ENCODE data around the gene ATAD2B. TPM values are rescaled to one million over a fixed set of nuclear protein-coding genes. Genes with fewer than 3 reads are reported as not detected.
A peak's percentile ranks its signal among the peaks of the same experiment; 100 is the strongest.

ATAD2B gene
- total and polyA plus RNA-seq, 2 donors: 5.1 to 75.6 TPM

GRCh38 chr2:23926290-23926749, 603 bp downstream of the ATAD2B start:
- no peak for DNase-seq (ENCODE audit: extremely low spot score)
- no peaks in the 10 kb centered on the region for H3K4me1 ChIP-seq (ENCODE audit: insufficient read depth)
- H3K27ac ChIP-seq (ENCODE audit: low read depth): peak overlapping the region; percentile 98
- no peaks in the 10 kb centered on the region for H3K36me3 ChIP-seq (ENCODE audit: insufficient read depth)
- WGBS: under 1% methylated on average over 39 of the region's 39 CpGs
- H3K4me3 ChIP-seq (ENCODE audit: low read depth, low read length): peak overlapping the region; percentile 78

GRCh38 chr2:23925702-23926289, 1.1 kb downstream of the ATAD2B start:
- Histone ChIP-seq H3K36me3 (ENCODE audit: insufficient read depth) (no peaks in the 10 kb centered on the region), H3K4me1 (ENCODE audit: insufficient read depth) (no peaks in the 10 kb centered on the region), H3K27ac (ENCODE audit: low read depth) (peak overlapping the region; percentile 98), H3K4me3 (ENCODE audit: low read depth, low read length) (peak overlapping the region; percentile 78)
- no peak for DNase-seq (ENCODE audit: extremely low spot score)
- under 1% methylated on average over 13 of the region's 13 CpGs for WGBS

- no peak for DNase-seq (ENCODE audit: extremely low spot score)
- peak overlapping the region; percentile 4 for H3K4me3 ChIP-seq (ENCODE audit: low read depth, low read length)
- H3K36me3 ChIP-seq (ENCODE audit: insufficient read depth): no peaks in the 10 kb centered on the region
- WGBS: 19% methylated on average over 7 of the region's 7 CpGs
- no peaks in the 10 kb centered on the region for H3K4me1 ChIP-seq (ENCODE audit: insufficient read depth)
- H3K27ac ChIP-seq (ENCODE audit: low read depth): no peak overlapping the region
Observed at GRCh38 chr2:23924589-23925359, 2.1 kb downstream of the ATAD2B start.

GRCh38 chr2:23918837-23919489, 8.0 kb downstream of the ATAD2B start:
- H3K4me1 ChIP-seq (ENCODE audit: insufficient read depth): no peaks in the 10 kb centered on the region
- no peak overlapping the region for H3K4me3 ChIP-seq (ENCODE audit: low read depth, low read length)
- H3K36me3 ChIP-seq (ENCODE audit: insufficient read depth): no peaks in the 10 kb centered on the region
- 87% methylated on average over 8 of the region's 8 CpGs for WGBS
- DNase-seq (ENCODE audit: extremely low spot score): no peak
- no peak overlapping the region for H3K27ac ChIP-seq (ENCODE audit: low read depth)

- no peak overlapping the region for H3K27ac ChIP-seq (ENCODE audit: low read depth)
- no peaks in the 10 kb centered on the region for H3K4me1 ChIP-seq (ENCODE audit: insufficient read depth)
- DNase-seq (ENCODE audit: extremely low spot score): no peak
- WGBS: 61% methylated on average over 3 of the region's 3 CpGs
- H3K4me3 ChIP-seq (ENCODE audit: low read depth, low read length): no peak overlapping the region
- no peaks in the 10 kb centered on the region for H3K36me3 ChIP-seq (ENCODE audit: insufficient read depth)
Observed at GRCh38 chr2:23916727-23917405, 10.1 kb downstream of the ATAD2B start.

GRCh38 chr2:23915327-23915726, 11.6 kb downstream of the ATAD2B start:
- no peaks in the 10 kb centered on the region for H3K4me1 ChIP-seq (ENCODE audit: insufficient read depth)

GRCh38 chr2:23912054-23912453, 14.9 kb downstream of the ATAD2B start:
- WGBS: 90% methylated on average over 3 of the region's 3 CpGs
- Histone ChIP-seq H3K27ac (ENCODE audit: low read depth) (no peak overlapping the region), H3K4me1 (ENCODE audit: insufficient read depth) (no peaks in the 10 kb centered on the region), H3K4me3 (ENCODE audit: low read depth, low read length) (no peak overlapping the region), H3K36me3 (ENCODE audit: insufficient read depth) (no peaks in the 10 kb centered on the region)
- no peak for DNase-seq (ENCODE audit: extremely low spot score)

More at GRCh38 chr2:23915327-23915726, 11.6 kb downstream of the ATAD2B start:
- 78% methylated on average over 7 of the region's 7 CpGs for WGBS
- no peak overlapping the region for H3K27ac ChIP-seq (ENCODE audit: low read depth)
- DNase-seq (ENCODE audit: extremely low spot score): no peak
- H3K4me3 ChIP-seq (ENCODE audit: low read depth, low read length): no peak overlapping the region
- H3K36me3 ChIP-seq (ENCODE audit: insufficient read depth): no peaks in the 10 kb centered on the region

GRCh38 chr2:23905155-23905554, 21.8 kb downstream of the ATAD2B start:
- no peak for DNase-seq (ENCODE audit: extremely low spot score)
- Histone ChIP-seq H3K36me3 (ENCODE audit: insufficient read depth) (no peaks in the 10 kb centered on the region), H3K4me3 (ENCODE audit: low read depth, low read length) (no peak overlapping the region), H3K27ac (ENCODE audit: low read depth) (no peak overlapping the region), H3K4me1 (ENCODE audit: insufficient read depth) (no peaks in the 10 kb centered on the region)
- WGBS: 59% methylated on average over 2 of the region's 2 CpGs

- no peaks in the 10 kb centered on the region for H3K36me3 ChIP-seq (ENCODE audit: insufficient read depth)
- 61% methylated on average over 2 of the region's 2 CpGs for WGBS
- H3K4me1 ChIP-seq (ENCODE audit: insufficient read depth): no peaks in the 10 kb centered on the region
- no peak for DNase-seq (ENCODE audit: extremely low spot score)
- no peak overlapping the region for H3K27ac ChIP-seq (ENCODE audit: low read depth)
- no peak overlapping the region for H3K4me3 ChIP-seq (ENCODE audit: low read depth, low read length)
Observed at GRCh38 chr2:23904692-23905091, 22.2 kb downstream of the ATAD2B start.

- no peaks in the 10 kb centered on the region for H3K36me3 ChIP-seq (ENCODE audit: insufficient read depth)
- no peak overlapping the region for H3K27ac ChIP-seq (ENCODE audit: low read depth)
- DNase-seq (ENCODE audit: extremely low spot score): no peak
- no peak overlapping the region for H3K4me3 ChIP-seq (ENCODE audit: low read depth, low read length)
- 58% methylated on average over 1 of the region's 1 CpG for WGBS
- H3K4me1 ChIP-seq (ENCODE audit: insufficient read depth): no peaks in the 10 kb centered on the region
Observed at GRCh38 chr2:23904215-23904614, 22.7 kb downstream of the ATAD2B start.

- Histone ChIP-seq H3K4me1 (ENCODE audit: insufficient read depth) (no peaks in the 10 kb centered on the region), H3K36me3 (ENCODE audit: insufficient read depth) (no peaks in the 10 kb centered on the region), H3K27ac (ENCODE audit: low read depth) (no peak overlapping the region), H3K4me3 (ENCODE audit: low read depth, low read length) (no peak overlapping the region)
- DNase-seq (ENCODE audit: extremely low spot score): no peak
- WGBS: 97% methylated on average over 2 of the region's 2 CpGs
Observed at GRCh38 chr2:23903034-23903433, 23.9 kb downstream of the ATAD2B start.

- no peaks in the 10 kb centered on the region for H3K4me1 ChIP-seq (ENCODE audit: insufficient read depth)
- no peak overlapping the region for H3K27ac ChIP-seq (ENCODE audit: low read depth)
- 61% methylated on average over 6 of the region's 6 CpGs for WGBS
- no peak for DNase-seq (ENCODE audit: extremely low spot score)
- no peaks in the 10 kb centered on the region for H3K36me3 ChIP-seq (ENCODE audit: insufficient read depth)
- no peak overlapping the region for H3K4me3 ChIP-seq (ENCODE audit: low read depth, low read length)
Observed at GRCh38 chr2:23901966-23902846, 24.7 kb downstream of the ATAD2B start.

All from urinary bladder (tissue), 4 donors.